K562 (cell line): ENCODE results near the gene CCDC18. TPM values are rescaled to one million over a fixed set of nuclear protein-coding genes. Genes with fewer than 3 reads are reported as not detected.

Experiments used
- ATAC-seq: fragments of 200-7000 bp; cut with Tn5 transposase; 3 replicates; pipeline ENCODE4 v1.9.1; 2020; ENCODE audit warnings: moderate library complexity
- BruUV-seq: library from RNA; stranded (reverse); fragments of 400-500 nt; replicated peaks from 2 replicates; lab custom pipeline; 2021; lab: Mats Ljungman, UMichigan
- CTCF ChIA-PET: fragments of 300-600 bp; formaldehyde crosslinking; extraction: SDS; loops from one replicate; lab custom pipeline; 2021; ENCODE audit warnings: low intra/inter-chr PET ratio; lab: Yijun Ruan, JAX
- POLR2A ChIA-PET: fragments of 300-600, 350-650 bp; sonication (Branson Sonifier 250); formaldehyde crosslinking; extraction: SDS; loops from one replicate; lab custom pipeline; 2021; ENCODE audit warnings: antibody characterized with exemption, inconsistent platforms; lab: Yijun Ruan, JAX
- DNase-seq, 4 experiments: peaks; one replicate each; pipeline versions ENCODE4 v3.0.0 to v3.0.0-alpha.2; 2011 to 2018; ENCODE audit warnings: low spot score in 3 of 4, mixed read lengths in 3 of 4; ENCODE audit errors: extremely low read depth in 1 of 4
- FAIRE-seq: peaks from 2 replicates; lab custom pipeline; 2011; peaks lifted over from hg19 to GRCh38; lab: Jason Lieb, UNC
- H2AFZ ChIP-seq: 2 replicates; pipeline ENCODE4 v1.6.0; 2011; ENCODE audit warnings: low read depth, low read length, control low read depth, inconsistent platforms
- H3K27ac ChIP-seq: fragments of 200-600 bp; 3 replicates; pipeline ENCODE4 v1.8.0; 2011; ENCODE audit warnings: low read depth, mild to moderate bottlenecking, control low read depth, inconsistent platforms, low read length, moderate library complexity, mixed read lengths; ENCODE audit errors: extremely low read depth
- H3K27me3 ChIP-seq, 2 experiments: fragments of 300-600 bp in 1 of 2; 2 replicates in 1 of 2; 3 replicates in 1 of 2; pipeline versions ENCODE4 v1.6.0 to v1.8.0; 2011; ENCODE audit warnings: inconsistent platforms in 2 of 2, low read length in 2 of 2, mild to moderate bottlenecking in 1 of 2, mixed read lengths in 1 of 2, moderate library complexity in 1 of 2; ENCODE audit not compliant: control insufficient read depth in 2 of 2, insufficient read depth in 2 of 2
- H3K36me3 ChIP-seq: fragments of 300-600 bp; 3 replicates; pipeline ENCODE4 v1.8.0; 2011; ENCODE audit warnings: mild to moderate bottlenecking, low read length, inconsistent platforms; ENCODE audit not compliant: control insufficient read depth, insufficient read depth
- H3K4me1 ChIP-seq, 2 experiments: fragments of 200-600 bp in 1 of 2; replicated peaks in 1 of 2; 2 replicates in 1 of 2; 3 replicates in 1 of 2; pipeline versions ENCODE4 v1.5.1 to v1.8.0; 2011; ENCODE audit warnings: inconsistent platforms in 2 of 2, low read length in 2 of 2, mild to moderate bottlenecking in 1 of 2, mixed read lengths in 1 of 2, moderate library complexity in 1 of 2; ENCODE audit not compliant: control insufficient read depth in 2 of 2, insufficient read depth in 2 of 2
- H3K4me2 ChIP-seq: 2 replicates; pipeline ENCODE4 v1.6.1; 2011; ENCODE audit warnings: low read length, control low read depth, inconsistent platforms, mixed read lengths; ENCODE audit not compliant: insufficient read depth
- H3K4me3 ChIP-seq: fragments of 200-600 bp; sonication (generic), shearing (Covaris generic); 2 replicates; pipeline ENCODE4 v1.5.1; 2016; ENCODE audit warnings: control low read depth, inconsistent platforms
- H3K79me2 ChIP-seq: fragments of 200-600 bp; 3 replicates; pipeline ENCODE4 v1.8.0; 2011; ENCODE audit warnings: low read length, inconsistent platforms; ENCODE audit not compliant: control insufficient read depth, insufficient read depth
- H3K9ac ChIP-seq, 2 experiments: 2 replicates each; pipeline versions ENCODE4 v1.6.0 to v1.6.1; 2011; ENCODE audit warnings: low read depth in 2 of 2, low read length in 2 of 2, control low read depth in 1 of 2, inconsistent platforms in 1 of 2, mild to moderate bottlenecking in 1 of 2, mixed read lengths in 1 of 2; ENCODE audit not compliant: insufficient read depth in 1 of 2
- H3K9me1 ChIP-seq: one replicate; pipeline ENCODE4 v1.6.0; 2011; ENCODE audit warnings: inconsistent platforms, mild to moderate bottlenecking, low read length, moderate library complexity; ENCODE audit not compliant: control insufficient read depth, insufficient read depth
- H3K9me3 ChIP-seq: replicated peaks from 2 replicates; pipeline ENCODE4 v1.5.1; 2011; ENCODE audit warnings: low read depth, low read length, inconsistent platforms; ENCODE audit not compliant: control insufficient read depth, insufficient read depth
- H4K20me1 ChIP-seq: replicated peaks from 2 replicates; pipeline ENCODE4 v1.6.1; 2011; ENCODE audit warnings: low read length, inconsistent platforms, mixed read lengths; ENCODE audit not compliant: control insufficient read depth, insufficient read depth
- ATF1 ChIP-seq, 2 experiments: fragments of 450-650 bp in 1 of 2; IDR thresholded peaks; 2 replicates each; pipeline ENCODE4 v1.6.1; 2016; ENCODE audit warnings: missing compliant biosample characterization in 1 of 2, missing genetic modification characterization in 1 of 2
- HCFC1 ChIP-seq: IDR thresholded peaks from 2 replicates; pipeline ENCODE4 v1.6.1; 2012; ENCODE audit warnings: low read depth, low read length, improper control_type of control experiment
- MCM2 ChIP-seq: fragments of 450-650 bp; IDR thresholded peaks from 2 replicates; pipeline ENCODE4 v1.6.1; 2017; ENCODE audit warnings: low read depth, mild to moderate bottlenecking
- MTA2 ChIP-seq: fragments of 450-650 bp; IDR thresholded peaks from 2 replicates; pipeline ENCODE4 v1.6.1; 2016; ENCODE audit warnings: low read depth
- NCOA2 ChIP-seq, 2 experiments: fragments of 450-650 bp; IDR thresholded peaks; 2 replicates each; pipeline ENCODE4 v1.6.1; 2018; ENCODE audit warnings: mild to moderate bottlenecking in 2 of 2, moderate library complexity in 1 of 2; ENCODE audit not compliant: partially characterized antibody in 2 of 2
- NR1H2 ChIP-seq: sonication (generic); formaldehyde crosslinking; IDR thresholded peaks from 2 replicates; pipeline ENCODE4 v1.4.0; 2020; ENCODE audit warnings: mild to moderate bottlenecking, missing genetic modification reagents
- PYGO2 ChIP-seq: fragments of 450-650 bp; IDR thresholded peaks from 2 replicates; pipeline ENCODE4 v1.6.1; 2016; ENCODE audit warnings: mild to moderate bottlenecking, missing genetic modification characterization, moderate library complexity, missing compliant biosample characterization
- RBBP5 ChIP-seq: fragments of 200-600 bp; sonication (generic); IDR thresholded peaks from 2 replicates; pipeline ENCODE4 v1.6.1; 2012; ENCODE audit warnings: borderline replicate concordance, mild to moderate bottlenecking, low read length, control low read depth, inconsistent platforms; ENCODE audit not compliant: insufficient read depth, poor library complexity, severe bottlenecking
- RBM17 ChIP-seq: fragments of 200-400 bp; formaldehyde crosslinking; IDR thresholded peaks from 2 replicates; pipeline ENCODE4 v1.6.1; 2017; ENCODE audit warnings: low read depth, mild to moderate bottlenecking, low read length, borderline replicate concordance
- WHSC1 ChIP-seq: IDR thresholded peaks from one replicate; pipeline ENCODE4 v1.6.1; 2012; ENCODE audit warnings: low read length, control low read depth, inconsistent platforms
- ZNF197 ChIP-seq: fragments of 200-800 bp; sonication (Bioruptor generic); IDR thresholded peaks from 2 replicates; pipeline ENCODE4 v1.6.1; 2016; ENCODE audit warnings: low read depth, missing genetic modification characterization, missing compliant biosample characterization
- ZNF347 ChIP-seq: fragments of 450-650 bp; formaldehyde crosslinking; IDR thresholded peaks from 2 replicates; pipeline ENCODE4 v1.4.0; 2020; ENCODE audit warnings: low read depth, mild to moderate bottlenecking, moderate library complexity
- WGBS: fragments of 100-300 bp; shearing (Covaris generic); methylation state at CpG from one replicate; pipeline ENCODE4 v1.1.6; 2016; ENCODE audit warnings: low coverage, mixed read lengths; ENCODE audit not compliant: insufficient coverage; ENCODE audit errors: missing lambda C conversion rate; 5-methylcytosine and 5-hydroxymethylcytosine counted together
- in situ Hi-C: fragments of 300-500 bp; cut with MboI; formaldehyde crosslinking; loops from 4 replicates; pipeline ENCODE4 v1.15.0; 2018; ENCODE audit warnings: inconsistent platforms, mixed read lengths
- intact Hi-C: fragments of 100-400 bp; cut with micrococcal nuclease; formaldehyde crosslinking; loops from 2 replicates; pipeline ENCODE4 v1.14.2; 2022
- polyA plus RNA-seq, 8 experiments: library from polyadenylated mRNA; depleted of rRNA in 4 of 8; stranded (reverse) in 5 of 8; unstranded in 3 of 8; fragments of >200 nt; fragmentation: Nextera tagmentation in 2 of 8; fragmentation: Illumina TruSeq in 1 of 8; extraction: Ambion mirVana in 2 of 8; extraction: Trizol in 1 of 8; gene quantifications; 2 replicates each; pipeline versions ENCODE4 v1.2.1 to v1.2.3, GENCODE V29; 2011 to 2014; ENCODE audit warnings: inconsistent platforms in 1 of 8, missing spikeins in 1 of 8
- total RNA-seq, 7 experiments: library from RNA; depleted of rRNA in 6 of 7; stranded (reverse); fragments of >200 nt in 6 of 7; fragmentation: Illumina TruSeq in 2 of 7; extraction: Trizol in 2 of 7; gene quantifications; 2 replicates each; pipeline versions ENCODE4 v1.2.1 to v1.2.3, GENCODE V29; 2011 to 2021; ENCODE audit warnings: low replicate concordance in 1 of 7
- TF ChIP-seq, protein P1 (sequence below): sonication (generic); formaldehyde crosslinking; IDR thresholded peaks from 2 replicates; pipeline ENCODE4 v1.8.1; 2023; ENCODE audit warnings: mild to moderate bottlenecking, missing genetic modification reagents
- TF ChIP-seq, protein P2 (sequence below): fragments of 200-800 bp; sonication (Bioruptor generic); IDR thresholded peaks from 2 replicates; pipeline ENCODE4 v1.6.1; 2017; ENCODE audit warnings: missing genetic modification characterization, missing compliant biosample characterization

CCDC18 gene
- total and polyA plus RNA-seq, 9 of the 15 experiments (the other 6 are each of a cell fraction or from before 2014, with no cell fraction given), result 19.5 to 34.2 (median 24.3) TPM

DNA sequence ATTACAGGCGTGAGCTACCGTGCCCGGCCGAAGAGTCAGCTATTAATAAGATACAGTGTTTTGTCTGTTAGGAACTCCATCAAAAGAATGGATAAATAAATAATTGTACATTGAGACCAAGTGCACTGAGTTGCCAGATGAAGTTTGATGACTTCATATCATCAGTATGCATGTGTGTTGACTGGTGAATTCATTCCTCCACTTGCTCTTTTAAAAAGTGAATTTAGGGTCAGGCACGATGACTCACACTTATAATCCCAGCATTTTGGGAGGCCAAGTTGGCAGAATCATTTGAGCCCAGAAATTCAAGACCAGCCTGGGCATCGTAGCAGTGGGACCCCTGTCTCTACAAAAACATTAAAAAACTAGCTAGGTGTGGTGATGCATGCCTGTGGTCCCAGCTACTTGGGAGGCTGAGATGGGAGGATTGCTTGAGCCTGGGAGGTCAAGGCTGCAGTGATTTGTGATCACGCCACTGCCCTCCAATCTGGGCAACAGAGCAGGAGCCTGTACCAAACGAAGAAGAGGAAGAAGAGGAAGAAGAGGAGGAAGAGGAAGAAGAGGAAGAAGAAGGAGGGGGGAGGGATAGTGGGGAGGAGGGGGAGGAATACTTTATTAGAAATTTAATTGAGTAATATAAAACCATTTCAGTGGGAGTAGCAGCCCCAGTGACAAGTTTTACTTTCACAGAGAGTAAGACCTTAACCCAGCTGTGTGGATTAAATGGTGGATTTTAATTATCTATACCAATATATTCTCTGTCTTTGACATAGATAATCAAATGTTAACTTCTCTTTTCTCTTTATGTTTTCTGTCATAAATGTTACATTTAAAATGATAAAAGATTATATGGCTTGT is 74.9 kb downstream of the CCDC18 start:
- Histone ChIP-seq H2AFZ (no peak overlapping the region), H3K36me3 (peaks cover 25% of the 10 kb centered on the region; the same call in 2 of the 3 replicates), H3K4me2 (no peak overlapping the region), H3K9ac (no peak overlapping the region), H3K79me2 (no peaks in the 10 kb centered on the region), H4K20me1 (no peaks in the 10 kb centered on the region), H3K4me3 (no peak overlapping the region), H3K4me1 (no peaks in the 10 kb centered on the region), H3K9me1 (no peaks in the 10 kb centered on the region), H3K27ac (no peak overlapping the region), H3K27me3 (no peaks in the 10 kb centered on the region), H3K9me3 (peaks cover 3% of the 10 kb centered on the region; the same call in 1 of the 2 replicates)
- no TSS peak for BruUV-seq
- in situ Hi-C loops (no loop called here), intact Hi-C loops (no loop called here)
- ChIA-PET POLR2A (no interaction called here), CTCF (no interaction called here)
- FAIRE-seq (no peak), ATAC-seq (no peak), DNase-seq (no peak)
- TF ChIP-seq HCFC1, result no peak
- no peak for TF ChIP-seq RBM17
- TF ChIP-seq WHSC1, result no peak
- TF ChIP-seq RBBP5, result no peak
- no peak for TF ChIP-seq PYGO2 (tag)
- TF ChIP-seq, protein P1, sequence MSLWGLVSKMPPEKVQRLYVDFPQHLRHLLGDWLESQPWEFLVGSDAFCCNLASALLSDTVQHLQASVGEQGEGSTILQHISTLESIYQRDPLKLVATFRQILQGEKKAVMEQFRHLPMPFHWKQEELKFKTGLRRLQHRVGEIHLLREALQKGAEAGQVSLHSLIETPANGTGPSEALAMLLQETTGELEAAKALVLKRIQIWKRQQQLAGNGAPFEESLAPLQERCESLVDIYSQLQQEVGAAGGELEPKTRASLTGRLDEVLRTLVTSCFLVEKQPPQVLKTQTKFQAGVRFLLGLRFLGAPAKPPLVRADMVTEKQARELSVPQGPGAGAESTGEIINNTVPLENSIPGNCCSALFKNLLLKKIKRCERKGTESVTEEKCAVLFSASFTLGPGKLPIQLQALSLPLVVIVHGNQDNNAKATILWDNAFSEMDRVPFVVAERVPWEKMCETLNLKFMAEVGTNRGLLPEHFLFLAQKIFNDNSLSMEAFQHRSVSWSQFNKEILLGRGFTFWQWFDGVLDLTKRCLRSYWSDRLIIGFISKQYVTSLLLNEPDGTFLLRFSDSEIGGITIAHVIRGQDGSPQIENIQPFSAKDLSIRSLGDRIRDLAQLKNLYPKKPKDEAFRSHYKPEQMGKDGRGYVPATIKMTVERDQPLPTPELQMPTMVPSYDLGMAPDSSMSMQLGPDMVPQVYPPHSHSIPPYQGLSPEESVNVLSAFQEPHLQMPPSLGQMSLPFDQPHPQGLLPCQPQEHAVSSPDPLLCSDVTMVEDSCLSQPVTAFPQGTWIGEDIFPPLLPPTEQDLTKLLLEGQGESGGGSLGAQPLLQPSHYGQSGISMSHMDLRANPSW (CRISPR knock-in tag), result no peak
- TF ChIP-seq, protein P2, sequence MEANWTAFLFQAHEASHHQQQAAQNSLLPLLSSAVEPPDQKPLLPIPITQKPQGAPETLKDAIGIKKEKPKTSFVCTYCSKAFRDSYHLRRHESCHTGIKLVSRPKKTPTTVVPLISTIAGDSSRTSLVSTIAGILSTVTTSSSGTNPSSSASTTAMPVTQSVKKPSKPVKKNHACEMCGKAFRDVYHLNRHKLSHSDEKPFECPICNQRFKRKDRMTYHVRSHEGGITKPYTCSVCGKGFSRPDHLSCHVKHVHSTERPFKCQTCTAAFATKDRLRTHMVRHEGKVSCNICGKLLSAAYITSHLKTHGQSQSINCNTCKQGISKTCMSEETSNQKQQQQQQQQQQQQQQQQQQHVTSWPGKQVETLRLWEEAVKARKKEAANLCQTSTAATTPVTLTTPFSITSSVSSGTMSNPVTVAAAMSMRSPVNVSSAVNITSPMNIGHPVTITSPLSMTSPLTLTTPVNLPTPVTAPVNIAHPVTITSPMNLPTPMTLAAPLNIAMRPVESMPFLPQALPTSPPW (CRISPR knock-in tag), result no peak
- TF ChIP-seq MCM2, result no peak
- TF ChIP-seq ATF1 (CRISPR knock-in tag; IDR thresholded peaks at IDR 0.05), result no peak
- TF ChIP-seq ATF1 (tag; IDR thresholded peaks at IDR 0.05), result no peak
- TF ChIP-seq NCOA2 (IDR thresholded peaks at IDR 0.05; ENCODE audit: partially characterized antibody in 2 of 2), result no peak
- TF ChIP-seq ZNF347 (CRISPR knock-in tag), result no peak
- TF ChIP-seq ZNF197, result no peak
- TF ChIP-seq MTA2, result no peak
- no peak for TF ChIP-seq NR1H2
- WGBS, result 85% methylated on average over 8 of the region's 8 CpGs
